HG03066 (cell line): ENCODE data around the gene GPX8.
A peak's percentile ranks its signal among the peaks of the same experiment; 100 is the strongest.

Source experiments
- ATAC-seq: cut with Tn5 transposase; IDR thresholded peaks from one replicate; pipeline ENCODE4 v1.9.1; 2021; ENCODE audit warnings: low read depth; ENCODE audit not compliant: unreplicated experiment

GPX8 gene, protein sequence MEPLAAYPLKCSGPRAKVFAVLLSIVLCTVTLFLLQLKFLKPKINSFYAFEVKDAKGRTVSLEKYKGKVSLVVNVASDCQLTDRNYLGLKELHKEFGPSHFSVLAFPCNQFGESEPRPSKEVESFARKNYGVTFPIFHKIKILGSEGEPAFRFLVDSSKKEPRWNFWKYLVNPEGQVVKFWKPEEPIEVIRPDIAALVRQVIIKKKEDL

DNA sequence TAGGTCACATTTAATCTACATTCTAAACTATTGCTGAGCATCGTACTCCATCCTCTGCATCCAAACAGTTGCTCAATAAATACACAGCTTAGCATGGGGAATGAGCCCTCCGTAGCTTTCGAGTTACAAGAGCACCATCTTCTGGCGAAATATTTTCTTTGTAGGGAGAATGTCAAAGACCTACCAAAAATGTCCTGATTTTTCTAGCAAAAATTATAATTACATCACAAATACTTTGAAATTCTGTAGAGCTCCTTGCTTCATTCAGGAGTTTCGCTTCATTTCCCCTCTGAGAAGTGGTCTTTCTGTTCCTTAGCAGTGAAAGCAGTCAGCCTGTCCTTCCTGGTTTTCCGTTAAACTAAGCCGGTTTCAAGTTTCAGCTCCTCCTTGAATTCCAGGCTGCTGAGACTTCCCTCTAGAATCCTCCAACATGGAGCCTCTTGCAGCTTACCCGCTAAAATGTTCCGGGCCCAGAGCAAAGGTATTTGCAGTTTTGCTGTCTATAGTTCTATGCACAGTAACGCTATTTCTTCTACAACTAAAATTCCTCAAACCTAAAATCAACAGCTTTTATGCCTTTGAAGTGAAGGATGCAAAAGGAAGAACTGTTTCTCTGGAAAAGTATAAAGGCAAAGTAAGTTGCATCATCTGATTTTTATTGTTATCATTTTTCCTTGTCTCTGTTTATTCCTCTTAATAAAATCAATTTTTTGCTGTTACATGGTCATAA, at the start of gene GPX8:
Gene GPX8 (plus strand): TSS at position 409 of the 730 bp plus-strand sequence. CDS start 22 bp downstream, at position 431.
- no peak for ATAC-seq

DNA sequence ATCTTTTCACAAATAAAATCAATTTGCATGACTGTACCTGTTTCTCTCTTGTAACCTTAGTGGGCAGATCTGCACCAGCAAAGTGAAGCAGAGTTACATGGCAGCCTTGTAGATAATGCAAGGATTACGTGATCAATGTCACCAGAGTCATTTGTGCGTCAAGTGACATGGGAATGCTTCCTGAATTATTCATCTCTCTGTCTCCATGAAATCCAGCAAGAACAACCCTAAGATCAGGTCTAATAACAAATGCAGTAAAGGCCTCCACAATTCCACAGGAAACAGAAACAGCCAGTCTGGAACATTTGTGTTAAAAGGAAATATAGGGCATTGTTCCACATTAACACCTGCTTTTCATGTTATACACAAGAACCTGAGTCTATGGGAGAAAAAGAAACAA, 49.8 kb upstream of the GPX8 start:
- no peak for ATAC-seq

DNA sequence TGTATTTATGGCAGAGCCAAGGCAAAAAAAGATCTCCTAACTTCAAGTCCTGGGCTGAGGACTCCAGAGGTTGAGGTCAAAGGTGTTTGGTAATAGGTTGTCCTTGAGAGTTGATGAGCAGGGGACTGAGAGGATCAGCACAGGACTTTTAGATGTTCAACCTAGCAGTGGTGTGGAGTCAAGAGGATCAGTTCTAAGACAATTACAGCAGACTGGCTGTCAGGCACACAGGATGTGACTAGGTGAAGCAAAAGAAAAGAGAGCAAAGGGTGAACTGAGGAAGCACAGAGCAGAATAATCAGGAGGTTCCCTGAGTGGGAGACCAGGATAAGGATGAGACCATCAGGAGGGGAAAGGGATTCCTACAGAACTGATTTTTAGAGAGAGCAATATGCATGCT, 46.6 kb upstream of the GPX8 start:
- no peak for ATAC-seq

DNA sequence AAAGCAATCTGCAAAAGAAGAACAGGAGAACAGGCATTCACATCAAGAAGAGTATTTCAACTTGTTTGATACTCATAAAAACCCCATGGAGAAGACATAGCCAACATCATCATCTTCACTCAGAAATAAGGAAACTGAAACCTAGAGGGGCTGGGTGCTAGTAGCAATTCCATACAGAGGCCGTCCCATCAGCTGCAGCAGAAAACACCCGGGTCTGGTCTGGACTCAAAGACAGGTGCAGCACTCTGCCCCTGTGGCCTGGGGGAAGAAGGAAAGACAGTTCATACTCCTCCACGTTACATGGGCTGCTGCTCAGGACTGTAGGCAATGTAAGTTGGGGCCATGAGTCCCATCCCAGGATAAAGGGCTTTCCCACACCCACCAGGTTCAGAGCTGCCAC, 45.9 kb upstream of the GPX8 start:
- no peak for ATAC-seq

- no peak for ATAC-seq
These were observed 36.6 kb upstream of the GPX8 start for GRCh38 chr5:55123365-55123764.

DNA sequence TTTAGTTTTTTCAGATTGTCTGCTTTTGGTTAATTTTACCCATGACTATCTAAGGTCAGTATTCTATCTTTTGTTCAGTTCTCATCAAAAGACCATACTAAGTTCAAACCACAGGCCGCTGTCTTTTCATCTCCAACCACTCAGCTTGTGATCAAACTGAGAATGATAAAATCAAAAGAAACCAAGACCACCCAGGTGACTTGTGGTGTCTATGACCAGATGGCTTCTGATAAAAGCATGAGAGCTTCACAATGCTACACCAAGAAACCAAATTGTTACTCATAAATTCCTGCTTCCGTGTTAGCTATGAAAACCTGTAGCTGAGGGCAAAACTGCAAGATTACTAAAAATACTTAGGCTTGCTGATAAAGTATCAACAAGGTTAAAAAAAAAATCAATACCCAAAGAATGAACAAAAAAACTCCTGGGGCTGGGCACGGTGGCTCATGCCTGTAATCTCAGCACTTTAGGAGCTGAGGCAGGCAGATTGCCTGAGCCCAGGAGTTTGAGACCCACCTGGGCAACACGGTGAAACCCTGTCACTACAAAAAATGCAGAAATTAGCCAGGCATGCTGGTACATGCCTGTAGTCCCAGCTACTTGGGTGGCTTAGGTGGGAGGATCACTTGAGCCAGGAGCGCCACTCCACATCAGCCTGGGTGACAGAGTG, 25.8 kb upstream of the GPX8 start:
- ATAC-seq: no peak

- no peak for ATAC-seq
These were observed 23.4 kb upstream of the GPX8 start for GRCh38 chr5:55136521-55136920.

- ATAC-seq: no peak
These were observed 18.9 kb upstream of the GPX8 start for GRCh38 chr5:55140908-55141665.

DNA sequence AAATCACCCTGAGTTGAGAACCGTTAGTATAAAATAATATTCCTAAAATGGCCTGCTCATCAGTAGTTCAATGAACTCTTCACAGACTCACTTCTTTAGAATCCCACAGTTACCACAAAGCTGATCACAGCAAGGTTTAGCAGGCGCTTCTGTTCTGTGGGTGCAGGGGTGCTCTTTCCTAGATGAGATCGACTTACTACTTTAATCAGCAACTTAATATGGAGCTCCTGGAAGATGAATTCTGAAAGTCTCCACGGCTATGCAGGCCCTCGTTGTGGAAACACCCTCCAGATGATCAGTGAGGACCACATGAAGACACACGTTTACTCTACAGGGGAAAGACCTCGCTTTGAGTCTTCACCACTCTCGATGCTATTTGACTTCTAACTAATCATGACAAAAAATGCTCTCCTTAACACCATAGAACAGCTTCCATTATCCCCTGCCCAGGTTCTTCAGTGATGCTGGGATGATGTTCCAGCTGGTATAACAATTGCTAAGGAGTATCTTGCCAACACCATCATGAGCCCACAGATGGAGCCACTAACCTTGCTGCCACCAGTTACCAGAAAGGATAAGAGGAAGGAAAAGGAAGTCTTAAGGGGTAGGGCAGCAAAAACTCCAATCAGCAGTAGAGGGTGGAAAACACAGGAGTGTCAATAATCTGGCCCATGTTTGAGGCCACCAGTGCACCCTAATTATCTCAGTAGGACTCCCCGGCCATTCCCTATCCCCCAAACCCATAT, 17.9 kb upstream of the GPX8 start:
- no peak for ATAC-seq

DNA sequence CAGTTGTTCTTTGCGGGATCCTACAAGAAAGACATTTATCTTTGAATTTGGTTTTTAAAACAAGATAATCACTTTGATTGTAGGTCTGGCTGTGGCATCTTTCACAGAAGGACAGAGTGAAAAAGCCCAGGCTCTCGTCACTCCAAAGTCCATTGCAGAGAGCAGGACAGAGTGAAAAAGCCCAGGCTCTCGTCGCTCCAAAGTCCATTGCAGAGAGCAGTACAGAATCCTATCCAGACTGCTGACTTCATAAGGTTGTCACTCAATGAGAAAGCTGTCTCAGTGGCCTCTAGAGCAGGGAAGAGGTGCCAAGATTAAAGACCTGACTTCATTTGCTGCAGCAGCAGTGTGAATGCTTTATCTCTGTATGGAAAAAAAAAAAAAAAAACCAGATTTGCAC, 16.3 kb upstream of the GPX8 start:
- no peak for ATAC-seq

DNA sequence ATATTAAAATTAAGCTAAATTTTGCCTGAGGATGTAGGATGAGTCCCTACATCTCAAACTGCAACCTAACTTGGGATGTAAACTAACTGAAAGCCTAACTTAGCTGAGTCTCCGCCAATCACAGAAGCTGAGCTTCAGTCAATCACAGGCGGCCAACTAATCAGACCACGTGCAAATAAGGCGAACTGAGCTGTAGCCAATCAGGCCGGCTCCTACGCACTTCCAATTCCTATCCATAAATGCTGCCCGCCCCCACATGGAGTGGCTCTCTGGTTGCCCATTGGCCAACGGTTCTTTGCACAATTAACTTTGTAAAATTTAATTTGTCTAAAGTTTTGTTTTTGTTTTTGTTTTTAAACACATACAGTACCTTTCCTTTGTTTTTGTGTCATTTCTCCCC, 13.9 kb upstream of the GPX8 start:
- no peak for ATAC-seq

GRCh38 chr5:55146543-55147151, 13.3 kb upstream of the GPX8 start:
- ATAC-seq: peak; percentile 78

DNA sequence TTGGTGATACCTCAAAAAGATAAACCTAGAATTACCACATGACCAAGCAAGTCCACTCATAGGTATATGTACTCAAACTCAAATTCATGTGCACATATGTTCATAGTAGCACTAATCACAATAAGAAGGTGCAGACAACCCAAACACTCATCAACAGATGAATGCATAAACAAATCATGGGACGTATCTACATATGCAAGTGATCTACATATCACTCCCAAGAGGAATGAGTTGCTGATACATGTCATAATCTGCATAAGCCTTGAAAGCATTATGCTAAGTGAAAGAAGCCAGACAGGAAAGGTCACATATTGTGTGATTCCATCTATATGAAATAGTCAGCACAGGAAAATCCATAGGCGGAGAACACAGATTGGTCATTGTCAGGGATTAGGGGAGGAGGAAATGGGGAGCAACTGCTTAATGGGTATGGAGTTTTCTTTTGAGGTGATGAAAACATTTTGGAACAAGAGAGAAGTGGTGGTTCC, 10.6 kb upstream of the GPX8 start:
- no peak for ATAC-seq

DNA sequence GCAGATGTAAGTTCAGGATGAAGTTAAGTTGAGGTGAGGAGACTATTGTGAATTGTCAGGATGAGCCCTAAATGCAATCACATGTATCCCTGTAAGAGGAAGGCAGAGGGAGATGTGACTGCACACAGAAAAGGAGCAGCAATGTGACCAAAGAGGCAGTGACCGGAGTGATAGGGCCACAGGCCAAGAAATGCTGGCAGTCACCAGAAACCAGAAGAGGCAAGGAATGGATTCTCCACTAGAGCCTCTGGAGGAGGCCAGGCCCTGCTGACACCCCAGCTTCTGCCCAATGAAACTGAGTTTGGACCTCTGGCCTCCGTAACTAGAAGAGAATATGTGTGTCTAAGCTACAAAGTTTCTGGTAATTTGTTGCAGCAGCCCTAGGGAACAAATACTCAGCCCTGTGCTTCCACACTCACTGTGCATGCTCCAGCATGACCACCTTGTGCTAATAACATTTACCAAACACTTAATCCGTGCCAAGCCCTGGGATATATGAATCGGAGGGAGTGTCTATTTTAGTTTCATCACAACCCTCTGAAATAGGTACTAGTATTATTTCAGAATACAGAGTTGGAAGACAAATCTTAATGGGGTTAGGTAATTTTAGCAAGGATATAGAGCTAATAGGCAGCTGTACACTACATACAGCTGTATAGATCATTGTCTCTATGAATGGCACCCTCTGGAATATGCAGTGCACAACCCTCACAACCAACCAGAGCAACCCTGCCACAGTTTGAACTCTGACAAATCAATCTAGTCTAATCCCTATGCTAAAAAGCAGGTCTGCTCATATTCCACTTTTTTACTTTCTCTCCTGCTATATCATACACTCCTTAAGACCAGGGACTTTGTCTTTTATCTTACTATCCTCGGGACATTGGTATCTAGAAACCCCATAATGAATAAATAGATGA, 7.8 kb upstream of the GPX8 start:
- ATAC-seq: no peak

GRCh38 chr5:55154873-55155272, 5.1 kb upstream of the GPX8 start:
- ATAC-seq: no peak

DNA sequence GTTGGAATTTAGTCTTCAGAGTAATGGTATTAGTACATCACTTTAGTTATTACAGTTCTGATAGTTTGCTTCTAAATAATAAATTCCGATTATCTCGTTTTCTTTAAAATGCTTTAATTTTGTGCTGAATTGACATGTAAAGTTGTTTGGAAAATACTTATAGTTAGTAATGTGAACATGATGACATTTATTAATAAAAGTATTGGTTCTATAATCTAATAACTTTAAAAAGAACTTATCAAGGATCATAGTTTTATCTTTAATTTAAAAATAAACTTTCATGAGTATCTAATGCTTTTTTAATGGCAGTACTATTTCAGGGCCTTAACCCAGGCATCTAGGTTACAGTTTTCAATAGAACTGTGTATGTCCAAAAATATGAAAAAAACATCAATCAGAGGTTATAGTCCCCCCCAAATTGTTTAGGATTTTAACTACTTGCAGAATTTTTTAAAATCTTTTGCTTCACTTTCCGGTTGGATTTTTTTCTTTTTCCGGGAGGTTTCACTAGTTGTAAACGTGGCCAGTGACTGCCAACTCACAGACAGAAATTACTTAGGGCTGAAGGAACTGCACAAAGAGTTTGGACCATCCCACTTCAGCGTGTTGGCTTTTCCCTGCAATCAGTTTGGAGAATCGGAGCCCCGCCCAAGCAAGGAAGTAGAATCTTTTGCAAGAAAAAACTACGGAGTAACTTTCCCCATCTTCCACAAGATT, 680 bp downstream of the GPX8 start:
- ATAC-seq: no peak

DNA sequence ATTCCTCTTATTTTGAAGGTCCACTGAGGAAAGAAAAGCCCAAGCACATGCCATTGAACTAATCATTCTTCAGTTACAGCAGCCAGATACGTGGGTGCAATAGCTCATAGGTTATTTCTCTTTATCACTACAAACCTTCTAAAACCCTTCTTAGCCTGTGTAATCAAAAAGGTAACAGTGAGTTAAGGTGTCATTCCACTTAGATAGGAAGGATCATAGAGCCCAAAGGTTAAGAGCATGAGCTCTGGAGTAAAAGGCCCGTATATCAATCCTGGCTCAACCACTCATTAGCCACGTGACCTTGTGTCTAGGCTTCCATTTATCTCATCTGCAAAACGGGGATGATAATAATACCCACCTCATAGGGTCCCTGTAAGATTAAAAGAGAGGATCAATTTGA, 2.7 kb downstream of the GPX8 start:
- no peak for ATAC-seq

DNA sequence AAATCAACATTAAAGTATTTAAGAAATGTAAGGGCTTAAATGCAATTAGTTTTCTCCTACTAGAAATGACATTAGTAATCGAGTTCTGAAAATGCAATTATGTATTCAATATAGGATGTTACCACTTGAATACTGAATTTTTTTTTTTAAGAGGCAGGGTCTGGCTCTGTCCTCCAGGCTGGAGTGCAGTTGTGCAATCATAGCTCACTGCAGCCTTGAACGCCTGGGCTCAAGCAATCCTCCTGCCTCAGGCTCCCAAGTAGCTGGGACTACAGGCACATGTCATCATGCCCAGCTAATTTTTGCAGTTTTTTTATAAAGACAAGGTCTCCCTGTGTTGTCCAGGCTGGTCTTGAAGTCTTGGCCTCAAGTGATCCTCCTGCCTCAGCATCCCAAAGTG, 11.5 kb downstream of the GPX8 start:
- no peak for ATAC-seq
